Effector memory CD4-positive, alpha-beta T cell (primary cell): ENCODE data around the gene CLDN6.
A peak's percentile ranks its signal among the peaks of the same experiment; 100 is the strongest.

ENCODE experiments used
- DNase-seq, 3 donors: peaks; one replicate each; pipeline ENCODE4 v3.0.0-alpha.2; 2020
- H3K27ac ChIP-seq: 2 replicates; pipeline ENCODE4 v1.7.0; 2013; ENCODE audit warnings: mild to moderate bottlenecking, low read length, moderate library complexity; ENCODE audit not compliant: insufficient read depth, poor library complexity, severe bottlenecking
- H3K27me3 ChIP-seq: replicated peaks from 2 replicates; pipeline ENCODE4 v1.7.0; 2013; ENCODE audit warnings: mild to moderate bottlenecking, low read length; ENCODE audit not compliant: insufficient read depth, control insufficient read depth, poor library complexity, severe bottlenecking
- H3K36me3 ChIP-seq: 2 replicates; pipeline ENCODE4 v1.7.0; 2013; ENCODE audit warnings: mild to moderate bottlenecking, low read length, moderate library complexity; ENCODE audit not compliant: control insufficient read depth, insufficient read depth
- H3K4me1 ChIP-seq: 2 replicates; pipeline ENCODE4 v1.7.0; 2013; ENCODE audit warnings: low read length, mild to moderate bottlenecking; ENCODE audit not compliant: control insufficient read depth, insufficient read depth, poor library complexity, severe bottlenecking
- H3K4me3 ChIP-seq: 2 replicates; pipeline ENCODE4 v1.7.0; 2013; ENCODE audit warnings: low read length, low read depth, mild to moderate bottlenecking; ENCODE audit not compliant: insufficient read depth, poor library complexity, severe bottlenecking
- H3K9me3 ChIP-seq: 2 replicates; pipeline ENCODE4 v1.7.0; 2013; ENCODE audit warnings: mild to moderate bottlenecking, low read length, moderate library complexity; ENCODE audit not compliant: control insufficient read depth

Gene CLDN6

GRCh38 chr16:3027983-3028715 is 10.2 kb upstream of the CLDN6 start:
- Histone ChIP-seq H3K27me3 (no peaks in the 10 kb centered on the region), H3K27ac (no peak overlapping the region), H3K4me3 (no peak overlapping the region), H3K9me3 (no peaks in the 10 kb centered on the region), H3K4me1 (peaks cover 24% of the 10 kb centered on the region), H3K36me3 (peaks cover 20% of the 10 kb centered on the region)
- peak; percentile 76 to 83 (median 82) for DNase-seq

- DNase-seq, result no peak
- Histone ChIP-seq H3K27ac (no peak overlapping the region), H3K9me3 (no peaks in the 10 kb centered on the region), H3K4me3 (no peak overlapping the region), H3K36me3 (peaks cover 20% of the 10 kb centered on the region), H3K4me1 (peaks cover 31% of the 10 kb centered on the region), H3K27me3 (no peaks in the 10 kb centered on the region)
These were observed 9.5 kb upstream of the CLDN6 start for GRCh38 chr16:3027489-3027795.

GRCh38 chr16:3026609-3027488 is 8.9 kb upstream of the CLDN6 start:
- peaks cover 20% of the 10 kb centered on the region for H3K36me3 ChIP-seq
- H3K9me3 ChIP-seq, result no peaks in the 10 kb centered on the region
- no peaks in the 10 kb centered on the region for H3K27me3 ChIP-seq
- H3K4me1 ChIP-seq, result peaks cover 37% of the 10 kb centered on the region
- no peak overlapping the region for H3K4me3 ChIP-seq
- DNase-seq, result no peak
- no peak overlapping the region for H3K27ac ChIP-seq

GRCh38 chr16:3026003-3026378 is 8.0 kb upstream of the CLDN6 start:
- no peak overlapping the region for H3K27ac ChIP-seq
- H3K4me3 ChIP-seq, result no peak overlapping the region
- H3K9me3 ChIP-seq, result no peaks in the 10 kb centered on the region
- no peak for DNase-seq
- H3K36me3 ChIP-seq, result peaks cover 20% of the 10 kb centered on the region
- peaks cover 46% of the 10 kb centered on the region for H3K4me1 ChIP-seq
- no peaks in the 10 kb centered on the region for H3K27me3 ChIP-seq

- Histone ChIP-seq H3K36me3 (peaks cover 20% of the 10 kb centered on the region), H3K27ac (no peak overlapping the region), H3K4me1 (peaks cover 53% of the 10 kb centered on the region), H3K9me3 (no peaks in the 10 kb centered on the region), H3K27me3 (no peaks in the 10 kb centered on the region), H3K4me3 (no peak overlapping the region)
- DNase-seq, result no peak
These were observed 7.3 kb upstream of the CLDN6 start for GRCh38 chr16:3025032-3026002.

- Histone ChIP-seq H3K4me3 (peak within 1 kb of the TSS; percentile 58), H3K27me3 (no peaks in the 10 kb centered on the region), H3K27ac (peak within 1 kb of the TSS; percentile 88), H3K4me1 (peaks cover 55% of the 10 kb centered on the region), H3K9me3 (no peaks in the 10 kb centered on the region), H3K36me3 (peaks cover 20% of the 10 kb centered on the region)
- peak; percentile 83 to 92 (median 91) for DNase-seq
These were observed 5.9 kb upstream of the CLDN6 start, which contains the start of the genes HCFC1R1 and THOC6 for GRCh38 chr16:3023669-3024478. Gene HCFC1R1, minus strand, starts transcription at chr16:3023942. Its CDS starts 1 bp downstream, at chr16:3023941. Gene THOC6, plus strand, starts transcription at chr16:3024035. Its CDS starts 292 bp downstream, at chr16:3024327.

- peak overlapping the region; percentile 88 for H3K27ac ChIP-seq
- peak overlapping the region; percentile 58 for H3K4me3 ChIP-seq
- H3K9me3 ChIP-seq, result no peaks in the 10 kb centered on the region
- H3K27me3 ChIP-seq, result no peaks in the 10 kb centered on the region
- DNase-seq, result no peak
- H3K4me1 ChIP-seq, result peaks cover 53% of the 10 kb centered on the region
- H3K36me3 ChIP-seq, result peaks cover 20% of the 10 kb centered on the region
These were observed 5.4 kb upstream of the CLDN6 start for GRCh38 chr16:3023415-3023668.

- Histone ChIP-seq H3K9me3 (no peaks in the 10 kb centered on the region), H3K27me3 (peaks cover 1% of the 10 kb centered on the region), H3K27ac (peak overlapping the region; percentile 88), H3K36me3 (peaks cover 20% of the 10 kb centered on the region), H3K4me1 (peaks cover 55% of the 10 kb centered on the region), H3K4me3 (peak overlapping the region; percentile 58)
- DNase-seq, result no peak
These were observed 4.9 kb upstream of the CLDN6 start for GRCh38 chr16:3022684-3023414.
